Hypothalamus (tissue), 51 donors: ENCODE data around the gene THAP8.
A peak's percentile ranks its signal among the peaks of the same experiment; 100 is the strongest.
"Not testable (repeated sequence)": the region's sequence is repeated elsewhere in the genome, so short reads cannot be mapped to it uniquely, and the experiment has no call there.

Source experiments
- DNase-seq, 51 donors: peaks; one replicate each; lab custom pipeline; 2025; lab: John Stamatoyannopoulos, UW

The THAP8 gene

DNA sequence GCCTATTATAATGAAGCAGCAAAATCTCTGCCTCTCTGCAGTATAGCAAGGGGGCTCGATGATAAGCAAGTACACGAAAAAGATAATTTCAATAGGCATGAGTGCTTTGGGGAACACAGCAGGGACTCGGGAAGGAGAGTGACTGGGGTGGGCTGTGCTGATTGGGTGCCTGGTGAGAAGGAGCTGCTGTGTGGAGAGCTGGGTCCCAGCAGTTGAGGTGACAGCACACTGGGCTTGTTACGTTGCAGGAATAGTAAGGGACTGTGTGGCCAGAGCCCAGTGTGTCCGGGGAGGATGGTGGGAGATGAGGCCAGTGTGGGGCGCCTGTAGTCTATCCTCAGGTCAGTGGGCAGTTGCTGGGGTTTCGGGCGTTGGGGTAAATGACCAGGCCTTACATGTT, 18.0 kb upstream of the THAP8 start:
- no peak for DNase-seq

DNA sequence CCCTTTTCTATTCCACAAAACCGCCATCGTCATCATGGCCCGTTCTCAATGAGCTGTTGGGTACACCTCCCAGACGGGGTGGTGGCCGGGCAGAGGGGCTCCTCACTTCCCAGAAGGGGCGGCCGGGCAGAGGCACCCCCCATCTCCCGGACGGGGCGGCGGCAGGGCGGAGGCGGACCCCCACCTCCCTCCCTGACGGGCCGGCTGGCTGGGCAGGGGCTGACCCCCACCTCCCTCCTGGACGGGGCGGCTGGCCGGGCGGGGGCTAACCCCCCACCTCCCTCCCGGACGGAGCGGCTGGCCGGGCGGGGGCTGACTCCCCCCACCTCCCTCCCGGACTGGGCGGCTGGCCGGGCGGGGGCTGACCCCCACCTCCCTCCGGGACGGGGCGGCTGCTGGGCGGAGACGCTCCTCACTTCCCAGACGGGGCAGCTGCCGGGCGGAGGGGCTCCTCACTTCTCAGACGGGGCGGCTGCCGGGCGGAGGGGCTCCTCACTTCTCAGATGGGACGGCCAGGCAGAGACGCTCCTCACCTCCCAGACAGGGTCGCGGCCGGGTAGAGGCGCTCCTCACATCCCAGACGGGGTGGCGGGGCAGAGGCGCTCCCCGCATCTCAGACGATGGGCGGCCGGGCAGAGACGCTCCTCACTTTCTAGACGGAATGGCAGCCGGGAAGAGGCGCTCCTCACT, 14.9 kb upstream of the THAP8 start:
- not testable (repeated sequence) for DNase-seq

DNA sequence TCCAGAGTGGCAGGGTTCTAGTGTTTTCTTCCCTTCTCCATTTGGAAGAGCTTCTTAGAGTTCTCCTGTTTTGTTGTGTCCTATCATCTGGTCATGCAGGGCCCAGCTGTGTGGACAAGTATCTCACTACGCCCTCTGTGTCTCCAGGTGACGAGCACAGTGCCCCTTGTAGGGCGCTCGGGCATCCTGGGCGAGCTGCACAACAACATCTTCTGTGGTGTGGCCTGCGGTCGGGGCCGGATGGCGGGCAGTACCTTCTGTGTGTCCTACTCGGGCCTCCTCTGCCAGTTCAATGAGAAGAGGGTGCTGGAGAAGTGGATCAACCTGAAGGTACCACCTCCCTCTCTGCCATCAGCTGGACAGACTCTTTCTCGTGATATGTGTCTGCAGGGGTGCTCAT, 13.6 kb upstream of the THAP8 start:
- DNase-seq = no peak

DNA sequence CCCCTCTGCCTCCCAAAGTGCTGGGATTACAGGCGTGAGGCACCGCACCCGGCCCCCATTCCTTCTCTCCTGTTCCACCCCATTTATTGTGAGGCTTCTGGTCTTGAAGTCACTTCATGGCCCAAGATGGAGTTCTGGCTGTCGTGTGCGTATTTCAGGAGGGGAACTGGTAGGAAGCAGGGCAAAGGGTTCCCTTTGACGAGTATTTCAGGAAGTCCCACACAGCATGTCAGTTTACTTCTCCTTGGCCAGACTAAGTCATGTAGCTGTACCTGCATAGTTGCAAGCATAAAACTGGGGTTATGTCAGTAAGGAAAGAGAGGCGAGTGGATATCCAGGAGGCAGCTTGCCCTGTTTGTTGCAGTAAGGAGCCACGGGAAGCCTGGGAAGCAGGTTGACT, 10.7 kb upstream of the THAP8 start:
- no peak for DNase-seq

DNA sequence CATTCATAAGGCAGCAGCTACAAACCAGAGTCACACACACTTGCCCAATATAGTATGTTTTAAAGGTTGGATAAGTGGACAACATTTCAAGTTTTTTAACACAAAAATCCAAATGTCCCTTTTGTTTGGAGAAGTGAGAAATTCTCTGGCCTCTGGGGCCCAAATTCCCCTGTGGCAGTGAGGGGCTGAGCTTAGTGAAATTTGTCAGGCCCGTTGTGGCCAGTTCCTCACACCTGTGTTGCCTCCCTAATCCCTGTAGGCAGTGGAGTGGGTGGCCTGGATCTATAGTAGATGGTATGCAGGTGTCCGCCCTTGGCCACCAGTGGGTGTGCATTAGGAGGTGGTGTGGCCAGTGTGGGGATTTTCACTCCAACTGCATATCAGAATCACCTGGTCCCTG, 7.3 kb upstream of the THAP8 start:
- DNase-seq = no peak

DNA sequence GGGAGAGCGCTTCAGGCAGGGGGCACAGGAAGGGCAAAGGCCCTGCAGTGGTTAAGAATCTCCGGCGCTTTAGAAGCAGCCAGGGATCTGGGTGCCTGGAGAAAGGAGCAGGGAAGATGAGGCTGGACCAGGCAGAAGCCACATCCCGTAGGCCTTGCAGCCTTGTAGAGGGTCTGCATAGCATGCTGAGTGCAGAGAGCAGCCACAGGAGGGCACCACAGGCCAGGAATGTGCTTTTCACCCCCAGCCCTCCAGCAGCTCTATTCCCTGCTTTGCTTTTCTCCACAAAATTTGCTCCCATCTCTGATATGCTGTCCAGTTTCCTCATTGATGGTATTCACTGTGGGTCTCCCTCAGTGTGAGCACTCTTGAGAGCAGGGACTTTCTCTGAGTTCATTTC, 6.3 kb upstream of the THAP8 start:
- peak in 41 of 51 donors; percentile 8 to 82 (median 39) for DNase-seq

DNA sequence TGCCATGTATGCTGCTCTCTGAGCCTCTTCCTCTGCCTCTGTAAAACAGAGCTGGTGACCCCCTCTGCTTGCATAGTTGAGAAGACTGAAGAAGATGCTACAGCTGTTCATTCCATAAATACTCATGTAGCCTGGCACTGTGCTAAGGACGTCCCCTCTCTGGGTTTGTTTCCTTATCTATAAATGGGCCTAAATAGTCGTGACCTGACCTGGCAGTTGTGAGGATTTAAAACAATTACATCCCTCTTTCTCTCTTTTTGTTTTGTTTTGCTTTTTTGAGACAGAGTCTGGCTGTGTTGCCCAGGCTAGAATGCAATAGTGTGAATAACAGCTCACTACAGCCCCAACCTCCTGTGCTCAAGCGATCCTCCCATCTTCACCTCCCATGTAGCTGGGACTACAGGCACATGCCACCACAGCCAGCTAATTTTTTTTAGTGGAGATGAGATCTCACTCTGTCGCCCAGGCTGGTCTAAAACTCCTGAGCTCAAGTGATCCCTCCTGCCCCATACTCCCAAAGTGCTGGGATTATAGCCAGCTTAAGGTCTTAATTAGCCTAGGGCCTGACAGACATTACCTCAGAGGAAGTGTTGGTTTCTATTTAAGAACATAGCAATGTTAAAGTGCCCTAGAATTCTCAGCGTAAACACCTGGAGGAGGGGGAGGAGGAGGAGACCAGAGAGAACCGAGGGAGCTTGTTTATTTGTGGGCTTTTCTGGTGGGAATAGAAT, 5.3 kb upstream of the THAP8 start:
- DNase-seq = no peak

DNA sequence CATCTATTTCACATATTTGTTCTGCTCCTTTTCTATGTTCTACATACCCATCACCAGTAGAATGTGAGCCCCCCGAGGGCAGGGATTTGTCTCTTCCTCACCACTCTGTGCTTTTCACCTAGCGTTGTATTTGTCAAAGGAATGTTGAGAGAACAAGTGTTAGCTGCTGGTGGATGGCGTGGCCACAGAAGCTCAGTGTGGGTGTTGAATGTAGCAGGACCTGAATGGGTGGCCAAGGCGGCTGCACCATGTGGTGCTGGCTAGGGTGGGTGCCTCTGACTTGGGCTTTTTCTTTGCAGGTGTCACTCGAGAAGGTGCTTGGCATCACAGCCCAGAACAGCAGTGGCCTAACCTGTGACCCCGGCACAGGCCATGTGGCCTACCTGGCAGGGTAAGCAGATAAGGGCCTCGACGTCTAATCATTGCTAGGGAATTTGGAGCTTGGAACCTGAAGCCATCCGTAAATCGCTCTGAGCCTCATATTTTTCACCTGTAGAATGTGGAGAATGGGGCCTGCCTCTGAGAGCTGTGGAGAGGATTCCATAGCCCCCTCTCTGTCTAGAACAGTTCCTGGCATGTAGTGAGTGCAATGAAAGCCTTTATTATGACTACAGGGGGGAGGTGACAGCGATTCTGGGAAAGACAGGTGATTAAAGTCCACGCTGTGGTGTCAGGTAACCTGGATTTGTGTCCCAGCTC, 4.5 kb upstream of the THAP8 start:
- no peak for DNase-seq

DNA sequence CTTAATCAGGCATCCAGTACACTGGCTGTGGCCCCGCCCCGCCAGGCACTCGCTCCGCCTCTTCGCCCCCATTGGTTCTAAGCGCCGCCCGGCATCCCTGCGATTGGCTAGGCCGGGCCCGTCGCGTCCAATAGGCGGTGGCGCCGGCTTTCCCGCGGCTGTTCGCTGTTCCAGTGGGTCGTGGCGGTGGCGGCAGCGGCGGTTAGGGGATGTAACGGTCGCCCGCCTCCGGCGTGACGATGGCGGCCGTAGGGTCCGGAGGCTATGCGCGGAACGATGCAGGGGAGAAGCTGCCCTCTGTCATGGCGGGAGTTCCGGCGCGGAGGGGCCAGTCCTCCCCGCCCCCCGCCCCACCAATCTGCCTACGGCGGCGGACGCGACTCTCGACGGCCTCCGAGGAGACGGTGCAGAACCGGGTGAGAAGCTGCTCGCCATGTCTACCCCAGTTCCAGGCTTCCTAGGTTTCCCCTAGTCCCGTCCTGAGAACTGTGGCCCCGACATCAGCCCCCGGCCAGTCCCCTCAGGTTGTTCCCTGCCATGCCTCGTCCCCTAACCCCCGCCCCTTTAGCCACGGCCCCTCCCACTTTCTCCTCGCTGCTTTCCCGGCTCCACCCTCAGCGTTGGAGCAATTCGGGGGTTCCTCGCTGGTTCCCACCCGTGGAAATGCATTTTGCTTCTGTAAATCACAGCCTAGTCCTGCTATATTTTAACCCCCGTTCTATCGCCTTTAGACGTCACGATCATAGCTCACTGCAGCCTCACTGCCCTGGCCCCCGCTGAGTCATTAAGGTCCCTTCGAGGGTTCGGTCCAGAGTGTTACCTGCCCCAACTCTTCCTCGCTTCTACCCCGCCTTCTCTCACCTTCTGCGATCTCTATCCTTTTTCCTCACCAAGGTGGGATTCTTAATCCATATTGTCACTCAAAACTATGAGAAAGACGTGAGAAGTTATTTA, 925 bp upstream of the THAP8 start, which contains the start of gene WDR62:
Gene WDR62, plus strand, starts transcription at position 165 of the 954 bp plus-strand sequence. Its CDS starts 75 bp downstream, at position 240.
- peak in 49 of 51 donors; percentile 89 to 100 (median 97) for DNase-seq

DNA sequence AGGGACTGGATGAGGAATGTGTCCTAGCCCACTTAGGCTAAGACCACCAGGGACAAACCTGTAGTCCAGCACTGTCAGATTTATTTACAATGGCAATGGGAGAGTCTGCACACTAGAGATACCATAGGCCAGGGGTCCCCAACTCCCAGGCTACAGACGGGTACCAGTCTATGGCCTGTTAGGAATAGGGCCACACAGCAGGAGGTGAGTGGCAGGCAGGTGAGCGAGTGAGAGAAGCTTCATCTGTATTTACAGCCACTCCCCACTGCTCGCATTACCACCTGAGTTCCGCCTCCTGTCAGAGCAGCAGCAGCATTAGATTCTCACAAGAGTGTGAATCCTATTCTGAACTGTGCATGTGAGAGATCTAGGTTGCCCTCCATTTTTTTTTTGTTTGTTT, 2.4 kb downstream of the THAP8 start:
- no peak for DNase-seq

DNA sequence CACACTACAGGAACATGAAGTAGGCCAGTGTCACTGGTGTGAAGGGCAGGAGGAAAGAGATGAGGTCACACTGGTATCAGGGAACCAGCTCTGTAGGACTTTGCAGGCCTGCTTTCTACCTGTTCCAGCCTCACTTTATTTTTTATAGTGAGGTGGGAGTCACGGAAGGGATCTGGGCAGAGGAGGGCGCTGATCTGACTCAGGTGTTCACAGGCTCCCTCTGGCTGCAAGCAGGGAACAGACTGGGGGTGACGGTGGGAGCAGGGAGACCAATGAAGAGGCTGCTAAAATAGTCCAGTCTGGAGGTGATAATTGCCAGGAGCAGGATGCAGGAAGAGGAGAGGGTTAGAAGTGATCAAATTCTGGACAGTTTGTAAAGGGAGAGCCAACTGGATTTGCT, 2.8 kb downstream of the THAP8 start:
- peak in 3 of 51 donors; percentile 3 to 20 (median 19) for DNase-seq

DNA sequence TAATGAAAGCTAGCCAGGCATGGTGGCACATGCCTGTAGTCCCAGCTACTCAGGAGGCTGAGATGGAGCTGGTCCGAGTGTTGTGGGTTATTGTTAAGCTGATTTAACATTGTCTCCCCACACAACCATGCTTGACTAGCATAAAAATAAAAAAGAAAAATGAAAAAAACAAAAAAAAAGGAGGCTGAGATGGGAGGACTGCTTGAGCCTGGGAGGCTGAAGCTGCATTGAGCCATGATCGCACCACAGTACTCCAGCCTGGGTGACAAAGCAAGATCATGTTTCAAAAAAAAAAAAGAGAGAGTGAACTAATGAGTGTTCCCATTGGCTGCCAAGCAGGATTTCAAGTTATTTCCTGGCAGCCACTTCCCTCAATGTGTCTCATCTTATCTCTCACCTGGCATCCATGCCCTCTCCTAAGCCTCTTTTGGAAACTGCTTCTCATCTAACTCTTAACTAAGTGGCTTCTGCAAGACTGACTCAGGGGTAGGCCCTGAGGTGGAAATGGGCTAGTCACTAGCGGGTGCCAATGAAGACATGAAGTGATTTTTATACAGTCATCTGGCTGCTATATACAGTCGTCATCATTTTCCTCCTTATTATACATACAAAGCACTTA, 4.9 kb downstream of the THAP8 start:
- DNase-seq = no peak

DNA sequence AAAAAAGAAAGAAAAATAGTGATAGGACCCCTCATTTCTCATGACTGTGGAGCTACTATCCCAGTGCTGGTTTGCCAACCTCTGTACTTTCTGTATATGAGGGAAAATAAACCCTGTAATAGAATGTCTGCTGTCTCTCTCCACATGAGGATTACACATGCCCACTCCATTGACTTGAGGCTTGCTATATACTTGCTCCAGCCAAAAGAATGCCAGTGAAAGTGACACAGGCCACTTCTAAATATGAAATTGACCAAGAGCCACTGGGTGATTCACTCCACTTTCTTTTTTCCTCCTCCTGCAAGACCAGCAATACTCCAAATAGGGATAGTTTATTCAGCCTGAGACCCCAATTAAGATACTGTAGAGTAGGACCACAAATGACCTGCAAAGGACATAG, 6.2 kb downstream of the THAP8 start:
- DNase-seq = no peak

DNA sequence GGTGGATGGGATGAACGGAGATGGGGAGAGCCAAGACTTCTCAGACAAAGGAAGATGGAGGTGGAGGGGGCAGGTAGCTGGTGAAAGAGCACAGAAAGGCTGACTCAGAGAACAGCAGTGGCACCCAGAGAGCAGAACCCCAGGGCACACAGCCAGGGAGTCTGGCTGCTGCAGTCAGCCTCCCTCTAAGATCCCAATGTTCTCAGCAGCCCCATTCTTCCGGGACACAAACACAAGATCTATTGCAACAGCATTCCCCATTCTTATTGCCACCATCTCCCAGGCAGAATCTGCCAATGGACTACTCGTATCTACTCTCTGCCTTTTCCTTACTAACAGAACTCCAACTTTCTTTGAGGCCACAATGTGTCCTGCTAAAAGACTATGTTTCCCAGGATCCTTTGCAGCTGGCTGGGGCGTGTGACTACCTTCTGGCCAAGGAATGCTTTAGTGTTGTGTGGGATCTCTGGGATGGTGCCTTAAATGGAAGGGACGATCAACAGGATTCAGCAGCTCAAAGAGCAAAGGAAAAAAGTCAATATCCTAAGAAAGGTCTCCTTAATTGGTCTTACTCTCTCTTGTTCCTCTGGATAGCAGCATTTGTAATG, 7.5 kb downstream of the THAP8 start:
- DNase-seq = peak in 22 of 51 donors; percentile 5 to 72 (median 28)

DNA sequence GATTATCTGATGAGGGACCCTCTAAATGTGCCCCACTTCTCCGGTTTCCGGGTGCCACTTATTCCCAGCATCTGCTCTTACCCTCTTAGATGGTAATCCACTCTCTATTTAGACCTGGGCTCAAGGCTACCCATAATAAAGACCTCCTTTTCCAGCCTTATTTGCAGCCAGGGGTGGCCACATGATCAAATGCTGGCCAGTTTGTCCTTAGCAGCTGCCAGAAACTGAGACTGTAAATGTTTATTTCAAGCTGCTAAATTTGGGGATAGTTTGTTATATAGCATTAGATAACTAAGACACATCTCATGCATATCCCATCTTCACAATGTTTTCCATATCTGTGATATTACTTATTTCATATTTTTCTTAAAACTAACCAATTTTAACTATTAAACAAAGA, 10.1 kb downstream of the THAP8 start:
- peak in 8 of 51 donors; percentile 3 to 41 (median 18) for DNase-seq

DNA sequence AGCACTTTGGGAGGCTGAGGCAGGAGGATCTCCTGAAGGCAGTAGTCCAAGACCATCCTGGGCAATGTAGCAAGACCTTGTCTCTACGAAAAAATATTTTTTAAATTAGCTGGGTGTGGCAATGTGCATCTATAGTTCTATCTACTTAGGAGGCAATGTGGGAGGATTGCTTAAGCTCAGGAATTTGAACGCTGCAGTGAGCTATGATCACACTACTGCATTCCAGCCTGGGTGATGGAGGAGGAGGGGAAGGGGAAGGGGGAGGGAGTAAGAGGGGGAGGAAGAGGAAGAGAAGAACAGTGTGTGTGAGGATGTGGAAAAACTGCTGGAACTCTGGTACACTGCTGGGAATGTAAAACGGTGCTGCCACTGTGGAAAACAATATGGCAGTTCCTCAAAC, 12.3 kb downstream of the THAP8 start:
- DNase-seq = peak in 1 of 51 donors; percentile 5

DNA sequence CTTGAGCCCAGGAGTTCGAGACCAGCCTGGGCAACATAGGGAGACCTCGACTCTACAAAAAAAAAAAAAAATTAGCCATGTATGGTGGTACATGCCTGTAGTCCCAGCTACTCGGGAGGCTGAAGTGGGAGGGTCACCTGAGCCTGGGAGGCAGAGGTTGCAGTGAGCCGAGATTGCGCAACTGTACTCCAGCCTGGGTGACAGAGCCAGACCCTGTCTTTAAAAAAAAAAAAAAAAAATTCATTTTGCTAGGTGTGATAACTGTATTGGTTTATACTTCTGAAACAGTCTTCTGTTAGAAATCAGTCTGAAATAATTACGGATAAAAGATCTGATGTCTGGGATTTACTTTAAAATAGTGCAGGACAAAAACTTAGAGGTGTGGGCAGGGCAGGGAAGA, 13.0 kb downstream of the THAP8 start:
- not testable (repeated sequence) for DNase-seq

DNA sequence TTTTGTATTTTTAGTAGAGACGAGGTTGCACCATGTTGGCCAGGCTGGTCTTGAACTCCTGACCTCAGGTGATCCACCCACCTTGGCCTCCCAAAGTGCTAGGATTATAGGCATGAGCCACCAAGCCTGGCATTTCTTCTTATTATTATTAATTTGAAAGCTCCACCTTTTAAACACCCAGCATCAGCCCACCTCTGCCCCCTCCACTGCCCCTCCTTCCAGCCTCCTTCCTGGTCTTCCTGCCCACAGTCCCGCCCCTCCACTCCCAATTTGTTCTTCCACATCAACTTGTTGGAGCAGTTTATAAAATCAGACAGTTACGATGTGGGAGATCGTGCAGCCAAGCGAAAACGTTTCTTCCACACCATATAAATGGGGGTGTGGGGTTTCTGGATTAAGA, 13.6 kb downstream of the THAP8 start:
- DNase-seq = no peak
